Keratinocyte (primary cell): Measurements from ENCODE around the gene SCN11A. TPM values are rescaled to one million over a fixed set of nuclear protein-coding genes. Genes with fewer than 3 reads are reported as not detected.
A peak's percentile ranks its signal among the peaks of the same experiment; 100 is the strongest.

ENCODE experiments used
- DNase-seq: peaks from one replicate; pipeline ENCODE4 v3.0.0-alpha.2; 2011; ENCODE audit warnings: low read depth, missing footprints, low spot score
- FAIRE-seq: peaks from 2 replicates; lab custom pipeline; 2011; peaks lifted over from hg19 to GRCh38; lab: Jason Lieb, UNC
- H2AFZ ChIP-seq: 2 replicates; pipeline ENCODE4 v1.6.0; 2012; ENCODE audit warnings: low read length, control low read depth, inconsistent platforms; ENCODE audit not compliant: control insufficient read depth
- H3K27ac ChIP-seq: 2 replicates; pipeline ENCODE4 v1.5.1; 2011; ENCODE audit warnings: low read length; ENCODE audit not compliant: control insufficient read depth, insufficient read depth
- H3K27me3 ChIP-seq: 3 replicates; pipeline ENCODE4 v1.6.0; 2011; ENCODE audit warnings: low read length; ENCODE audit not compliant: control insufficient read depth, insufficient read depth; ENCODE audit errors: extremely low read depth
- H3K36me3 ChIP-seq, 2 experiments: 2 replicates in 1 of 2; 3 replicates in 1 of 2; pipeline ENCODE4 v1.5.1; 2011; ENCODE audit warnings: low read length in 2 of 2, mild to moderate bottlenecking in 1 of 2; ENCODE audit not compliant: control insufficient read depth in 2 of 2, insufficient read depth in 2 of 2; ENCODE audit errors: extremely low read depth in 1 of 2
- H3K4me1 ChIP-seq: 3 replicates; pipeline ENCODE4 v1.5.1; 2011; ENCODE audit warnings: low read length; ENCODE audit not compliant: control insufficient read depth, insufficient read depth; ENCODE audit errors: extremely low read depth
- H3K4me2 ChIP-seq: 3 replicates; pipeline ENCODE4 v1.6.0; 2011; ENCODE audit warnings: low read depth, low read length; ENCODE audit not compliant: control insufficient read depth, insufficient read depth; ENCODE audit errors: extremely low read depth
- H3K4me3 ChIP-seq, 3 experiments: fragments of 200-600 bp in 1 of 3; sonication (generic) in 1 of 3; 2 replicates in 2 of 3; 3 replicates in 1 of 3; pipeline ENCODE4 v1.5.1; 2011 to 2016; ENCODE audit warnings: low read length in 3 of 3, mild to moderate bottlenecking in 3 of 3, control low read depth in 2 of 3, inconsistent platforms in 1 of 3, low read depth in 1 of 3, mixed read lengths in 1 of 3, mixed run types in 1 of 3, moderate library complexity in 1 of 3; ENCODE audit not compliant: control insufficient read depth in 2 of 3, insufficient read depth in 2 of 3; ENCODE audit errors: extremely low read depth in 1 of 3
- H3K79me2 ChIP-seq: 2 replicates; pipeline ENCODE4 v1.6.0; 2012; ENCODE audit warnings: low read length; ENCODE audit not compliant: control insufficient read depth, insufficient read depth
- H3K9ac ChIP-seq: 3 replicates; pipeline ENCODE4 v1.6.0; 2011; ENCODE audit warnings: low read length; ENCODE audit not compliant: control insufficient read depth, insufficient read depth; ENCODE audit errors: extremely low read depth
- H3K9me1 ChIP-seq: 3 replicates; pipeline ENCODE4 v1.6.0; 2011; ENCODE audit warnings: low read length; ENCODE audit not compliant: control insufficient read depth, insufficient read depth; ENCODE audit errors: extremely low read depth
- H3K9me3 ChIP-seq: 2 replicates; pipeline ENCODE4 v1.5.1; 2012; ENCODE audit warnings: low read depth, low read length; ENCODE audit not compliant: control insufficient read depth
- H4K20me1 ChIP-seq: 3 replicates; pipeline ENCODE4 v1.6.0; 2011; ENCODE audit warnings: low read length; ENCODE audit not compliant: control insufficient read depth, insufficient read depth; ENCODE audit errors: extremely low read depth
- CTCF ChIP-seq, 3 experiments: IDR thresholded peaks in 1 of 3; conservative IDR thresholded peaks in 1 of 3; optimal IDR thresholded peaks in 1 of 3; 2 replicates in 2 of 3; 3 replicates in 1 of 3; pipeline versions ENCODE3 to v1.5.1; 2011; ENCODE audit warnings: low read length in 3 of 3, mild to moderate bottlenecking in 3 of 3, moderate library complexity in 2 of 3, control low read depth in 1 of 3, inconsistent platforms in 1 of 3; ENCODE audit not compliant: insufficient read depth in 2 of 3; ENCODE audit errors: extremely low read depth in 1 of 3
- EZH2 ChIP-seq: IDR thresholded peaks from one replicate; pipeline ENCODE4 v1.6.1; 2012; ENCODE audit warnings: inconsistent platforms, mild to moderate bottlenecking, low read length, moderate library complexity
- dilution Hi-C: fragments of 300-500 bp; cut with MboI; formaldehyde crosslinking; loops from one replicate; pipeline ENCODE4 v1.7.0; 2020; ENCODE audit warnings: low sequenced_read_pairs; ENCODE audit not compliant: extremely low pct_ligation_motif_present
- polyA plus RNA-seq, 5 experiments: library from polyadenylated mRNA; depleted of rRNA in 3 of 5; stranded (reverse) in 3 of 5; stranded (forward) in 1 of 5; unstranded in 1 of 5; fragments of >200 nt; gene quantifications; 1 replicate in 1 of 5; 2 replicates in 3 of 5; 3 replicates in 1 of 5; pipeline versions ENCODE4 v1.2.1 to v1.2.3, GENCODE V29; 2011 to 2012; ENCODE audit warnings: missing spikeins in 2 of 5, low read depth in 1 of 5, low replicate concordance in 1 of 5

Gene SCN11A
- polyA plus RNA-seq, 1 donor (not counting 4 experiments of a cell fraction or from before 2014, with no cell fraction given), result 0.01 TPM

- Histone ChIP-seq H3K4me2 (peak overlapping the region; percentile 10), H3K9me1 (no peaks in the 10 kb centered on the region), H3K9ac (no peak overlapping the region), H4K20me1 (no peaks in the 10 kb centered on the region), H3K79me2 (no peaks in the 10 kb centered on the region), H3K4me3 (no peak overlapping the region), H3K27me3 (no peaks in the 10 kb centered on the region), H3K9me3 (no peaks in the 10 kb centered on the region), H2AFZ (no peak overlapping the region), H3K36me3 (no peaks in the 10 kb centered on the region), H3K4me1 (peaks cover 3% of the 10 kb centered on the region), H3K27ac (no peak overlapping the region)
- dilution Hi-C loops, result no loop called here
- no peak for FAIRE-seq
- TF ChIP-seq CTCF (optimal IDR thresholded peaks at IDR 0.05 in 1 of 3, IDR thresholded peaks at IDR 0.05 in 1 of 3, conservative IDR thresholded peaks at IDR 0.05 in 1 of 3; ENCODE audit: extremely low read depth in 1 of 3, insufficient read depth in 2 of 3, low read length in 3 of 3) (no peak), EZH2 (no peak)
- no peak for DNase-seq
Measured at GRCh38 chr3:39013289-39013688, 38.5 kb downstream of the SCN11A start.

- Histone ChIP-seq H3K4me1 (peaks cover 3% of the 10 kb centered on the region), H3K27me3 (no peaks in the 10 kb centered on the region), H3K4me3 (no peak overlapping the region), H3K79me2 (no peaks in the 10 kb centered on the region), H3K36me3 (no peaks in the 10 kb centered on the region), H3K27ac (no peak overlapping the region), H3K9me3 (no peaks in the 10 kb centered on the region), H4K20me1 (no peaks in the 10 kb centered on the region), H3K9me1 (no peaks in the 10 kb centered on the region), H2AFZ (no peak overlapping the region), H3K9ac (no peak overlapping the region), H3K4me2 (no peak overlapping the region)
- FAIRE-seq, result no peak
- no peak for DNase-seq
- dilution Hi-C loops, result no loop called here
- TF ChIP-seq EZH2 (no peak), CTCF (optimal IDR thresholded peaks at IDR 0.05 in 1 of 3, IDR thresholded peaks at IDR 0.05 in 1 of 3, conservative IDR thresholded peaks at IDR 0.05 in 1 of 3; ENCODE audit: extremely low read depth in 1 of 3, insufficient read depth in 2 of 3, low read length in 3 of 3) (no peak)
Measured at GRCh38 chr3:39011191-39011736, 40.5 kb downstream of the SCN11A start.
